GM12878 (cell line): ENCODE data around the gene TRAF3.

Experiments used
- CHD4 ChIP-seq: fragments of 200-600 bp; sonication (generic); IDR thresholded peaks from 2 replicates; pipeline ENCODE4 v1.6.1; 2016; ENCODE audit warnings: mild to moderate bottlenecking
- CTCF ChIP-seq, 3 experiments: IDR thresholded peaks in 2 of 3; conservative IDR thresholded peaks in 1 of 3; 2 replicates each; pipeline ENCODE4 v1.5.1; 2011; ENCODE audit warnings: low read depth in 3 of 3, low read length in 3 of 3, mild to moderate bottlenecking in 3 of 3, control low read depth in 2 of 3, moderate library complexity in 2 of 3, inconsistent platforms in 1 of 3, mixed read lengths in 1 of 3; ENCODE audit not compliant: control insufficient read depth in 2 of 3, insufficient read depth in 1 of 3; ENCODE audit errors: extremely low read depth in 1 of 3
- E4F1 ChIP-seq: fragments of 450-650 bp; IDR thresholded peaks from 2 replicates; pipeline ENCODE4 v1.6.1; 2018; ENCODE audit warnings: borderline replicate concordance, mild to moderate bottlenecking; ENCODE audit not compliant: partially characterized antibody
- EP300 ChIP-seq, 2 experiments: fragments of 150-350 bp in 1 of 2; IDR thresholded peaks; 2 replicates each; pipeline ENCODE4 v1.6.1; 2011 to 2012; ENCODE audit warnings: low read depth in 2 of 2, low read length in 2 of 2, borderline replicate concordance in 1 of 2, improper control_type of control experiment in 1 of 2, inconsistent platforms in 1 of 2; ENCODE audit not compliant: control insufficient read depth in 1 of 2
- FOXK2 ChIP-seq: fragments of 450-650 bp; IDR thresholded peaks from 2 replicates; pipeline ENCODE4 v1.6.1; 2017; ENCODE audit warnings: mild to moderate bottlenecking, moderate library complexity
- HCFC1 ChIP-seq: fragments of 150-350 bp; IDR thresholded peaks from 2 replicates; pipeline ENCODE4 v1.6.1; 2014; ENCODE audit warnings: low read length
- JUND ChIP-seq: IDR thresholded peaks from 2 replicates; pipeline ENCODE4 v1.6.1; 2012; ENCODE audit warnings: low read depth, mild to moderate bottlenecking, low read length, improper control_type of control experiment, moderate library complexity
- PAX8 ChIP-seq: fragments of 450-650 bp; IDR thresholded peaks from 2 replicates; pipeline ENCODE4 v1.6.1; 2017; ENCODE audit warnings: mild to moderate bottlenecking, moderate library complexity
- POLR2A ChIP-seq: IDR thresholded peaks from 2 replicates; pipeline ENCODE4 v1.6.1; 2011; ENCODE audit warnings: low read depth, mild to moderate bottlenecking, low read length
- RAD21 ChIP-seq: IDR thresholded peaks from 2 replicates; pipeline ENCODE4 v1.6.1; 2011; ENCODE audit warnings: mild to moderate bottlenecking, low read depth, low read length, moderate library complexity; ENCODE audit not compliant: insufficient read depth
- TCF3 ChIP-seq: IDR thresholded peaks from 2 replicates; pipeline ENCODE4 v1.6.1; 2012; ENCODE audit warnings: low read depth, mild to moderate bottlenecking, low read length, borderline replicate concordance; ENCODE audit not compliant: insufficient read depth
- YY1 ChIP-seq: IDR thresholded peaks from 2 replicates; pipeline ENCODE4 v1.6.1; 2011; ENCODE audit warnings: low read depth, mild to moderate bottlenecking, low read length

- TF ChIP-seq POLR2A (no peak), CTCF (IDR thresholded peaks at IDR 0.05 in 2 of 3, conservative IDR thresholded peaks at IDR 0.05 in 1 of 3; ENCODE audit: control insufficient read depth in 2 of 3, extremely low read depth in 1 of 3, insufficient read depth in 1 of 3, low read depth in 3 of 3, low read length in 3 of 3) (no peak), E4F1 (no peak), HCFC1 (no peak), RAD21 (no peak), FOXK2 (no peak), JUND (no peak), TCF3 (no peak), CHD4 (no peak), EP300 (IDR thresholded peaks at IDR 0.05; ENCODE audit: borderline replicate concordance in 1 of 2, control insufficient read depth in 1 of 2, low read depth in 2 of 2, low read length in 2 of 2) (no peak), PAX8 (no peak), YY1 (no peak)
Observed at GRCh38 chr14:102750376-102750775, 26.9 kb upstream of the TRAF3 start.
